Caki2 (cell line): ENCODE data around the gene PLCH1. TPM values are rescaled to one million over a fixed set of nuclear protein-coding genes. Genes with fewer than 3 reads are reported as not detected.

Experiments used
- DNase-seq: peaks from one replicate; pipeline ENCODE4 v3.0.0-alpha.2; 2015; ENCODE audit warnings: low read depth
- in situ Hi-C: cut with HindIII; loops from 2 replicates; pipeline ENCODE4 v1.10.0; 2016; ENCODE audit warnings: low sequenced_read_pairs, low pct_unique_long_range_greater_than_20kb, mixed read lengths
- total RNA-seq: library from RNA; depleted of rRNA; stranded (reverse); fragments of >200 nt; shearing (Covaris generic); gene quantifications from 2 replicates; pipeline ENCODE4 v1.2.3, GENCODE V29; 2014; ENCODE audit warnings: low replicate concordance

PLCH1 gene
- total RNA-seq, 1 experiment from 2014 or later: 5.6 TPM

DNA sequence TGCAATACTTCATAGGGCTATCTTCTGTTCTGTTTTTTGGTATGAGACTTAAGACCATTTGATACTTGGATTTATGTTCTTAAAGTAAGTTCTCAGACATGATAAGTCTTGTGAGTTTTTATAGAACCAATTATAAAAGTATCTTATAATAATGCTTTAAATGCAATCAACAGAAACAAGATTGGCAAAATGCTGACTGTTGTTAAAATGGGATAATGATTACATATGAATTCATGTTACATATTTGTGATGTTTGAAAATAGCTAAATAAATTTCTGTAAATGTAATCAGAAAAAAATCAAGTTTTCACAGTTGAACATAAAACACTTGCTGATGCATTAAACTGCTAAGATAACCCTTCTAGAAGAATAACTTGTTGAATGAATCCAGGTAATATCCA, 148.3 kb downstream of the PLCH1 start:
- DNase-seq: no peak
- in situ Hi-C loops: no loop called here

DNA sequence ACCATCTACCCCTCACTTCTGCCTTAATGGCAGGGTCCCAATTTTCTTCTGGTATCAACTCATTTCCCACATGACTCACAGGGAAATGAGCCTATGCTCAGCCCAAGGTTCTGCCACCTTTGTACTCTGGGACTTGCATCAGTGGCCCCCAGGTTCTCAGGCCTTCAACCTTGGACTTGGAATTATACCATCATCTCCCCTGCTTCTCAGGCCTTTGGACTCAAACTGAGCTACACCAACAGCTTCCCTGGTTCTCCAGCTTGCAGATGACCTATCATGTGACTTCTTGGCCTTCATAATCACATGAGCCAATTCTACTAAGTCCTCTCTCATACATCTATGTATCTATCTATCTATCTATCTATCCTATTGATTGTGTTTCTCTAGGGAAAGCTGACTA, 149.5 kb downstream of the PLCH1 start:
- no peak for DNase-seq
- in situ Hi-C loops: no loop called here

DNA sequence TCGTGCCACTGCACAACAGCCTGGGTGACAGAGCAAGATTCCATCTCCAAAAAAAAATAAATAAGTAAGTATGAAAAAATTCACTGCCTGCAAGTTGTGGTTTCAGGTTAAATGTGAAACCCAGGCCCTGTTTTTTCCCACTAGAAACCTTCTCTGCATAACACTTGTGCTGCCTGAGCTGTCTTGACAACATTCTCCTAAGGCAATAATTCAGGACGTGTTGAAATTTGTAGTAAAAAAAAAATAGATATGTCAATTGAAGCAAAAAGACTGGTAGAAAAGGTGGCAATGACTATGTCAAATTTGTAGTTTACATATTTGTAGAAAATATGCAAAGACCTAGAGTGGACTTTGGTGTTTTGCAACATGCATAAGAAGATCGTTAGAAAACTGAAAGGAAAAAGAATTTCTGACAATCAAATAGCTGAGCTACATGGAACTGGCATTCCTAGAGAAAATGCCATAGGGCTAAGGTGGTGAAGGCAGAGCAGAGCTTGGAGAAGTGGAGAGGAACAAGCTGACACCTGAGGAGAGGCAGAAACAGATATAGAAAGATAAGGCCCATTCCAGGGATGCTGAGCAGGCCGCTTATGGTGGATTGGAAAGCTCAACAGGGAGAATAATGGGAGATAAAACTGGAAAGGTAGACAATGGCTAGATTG, 150.2 kb downstream of the PLCH1 start:
- DNase-seq: no peak
- in situ Hi-C loops: no loop called here

DNA sequence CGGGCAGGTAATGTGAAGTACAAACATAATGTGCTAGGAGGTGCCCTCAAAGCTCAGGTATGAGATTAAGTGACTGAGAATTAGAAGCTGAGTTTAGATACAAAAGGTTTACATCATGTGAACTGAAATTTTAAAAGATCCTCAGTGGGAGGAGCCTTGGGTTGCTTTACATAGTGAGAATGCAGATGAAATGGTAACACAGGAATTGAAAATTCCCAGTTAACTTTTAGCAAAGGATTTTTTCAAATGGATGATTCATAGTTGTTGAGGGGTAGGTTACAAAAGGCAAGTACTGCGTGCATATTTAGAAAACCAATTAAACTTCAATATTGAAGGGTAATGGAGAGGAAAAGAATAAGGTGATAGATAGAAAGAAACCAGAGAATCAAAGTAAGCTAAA, 157.3 kb downstream of the PLCH1 start:
- DNase-seq: no peak
- in situ Hi-C loops: no loop called here

DNA sequence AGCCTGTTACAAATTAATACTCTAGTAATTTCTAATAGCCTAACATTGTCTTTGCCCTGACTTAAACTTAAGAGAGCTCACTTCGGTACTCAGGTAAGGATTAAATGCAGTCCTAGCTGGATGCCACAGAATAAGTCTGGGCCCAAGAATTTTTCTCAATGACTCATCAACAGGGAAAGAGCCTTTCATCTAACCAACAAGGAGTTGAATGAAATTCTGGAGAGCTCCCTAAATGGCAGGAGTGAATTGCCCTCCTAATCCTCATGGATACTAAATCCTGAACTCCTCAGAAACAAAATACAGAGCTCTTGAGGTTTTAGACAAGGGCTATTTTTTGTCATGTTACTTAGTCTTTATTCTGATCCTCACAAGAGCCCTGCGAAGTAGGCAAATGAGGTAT, 159.5 kb downstream of the PLCH1 start:
- in situ Hi-C loops: no loop called here
- DNase-seq: no peak

DNA sequence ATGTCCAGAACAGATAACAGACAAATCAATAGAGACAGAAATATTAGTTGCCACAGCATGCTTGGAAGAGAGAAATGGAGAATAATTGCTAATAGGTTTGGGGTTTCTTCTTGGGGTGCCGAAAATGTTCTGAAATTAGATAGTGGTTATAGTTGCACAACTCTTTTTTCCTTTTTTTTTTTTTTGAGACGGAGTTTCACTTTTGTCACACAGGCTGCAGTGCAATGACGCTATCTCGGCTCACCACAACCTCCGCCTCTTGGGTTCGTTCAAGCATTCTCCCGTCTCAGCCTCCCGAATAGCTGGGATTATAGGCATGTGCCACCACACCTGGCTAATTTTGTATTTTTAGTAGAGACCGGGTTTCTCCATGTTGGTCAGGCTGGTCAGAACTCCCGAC, 163.3 kb downstream of the PLCH1 start:
- in situ Hi-C loops: no loop called here
- no peak for DNase-seq

DNA sequence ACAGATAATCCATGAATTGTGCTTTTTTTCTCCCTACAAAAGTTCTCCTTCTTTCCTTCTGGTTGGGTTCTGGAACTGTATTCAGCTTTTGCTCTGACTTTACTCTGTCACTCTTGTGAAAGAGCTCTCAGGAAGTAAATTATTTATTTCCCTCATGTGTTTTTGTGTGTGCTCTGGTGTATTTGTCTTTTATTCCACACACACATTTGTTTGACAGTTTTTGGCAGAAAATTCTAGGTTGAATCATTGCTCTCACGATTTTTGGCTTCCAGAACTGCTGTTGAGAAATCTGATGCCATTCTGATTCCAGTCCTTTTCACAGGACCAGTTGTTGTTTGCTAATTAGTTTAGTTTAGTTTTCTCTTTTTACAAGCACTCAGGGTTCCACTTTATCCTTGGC, 172.8 kb downstream of the PLCH1 start:
- in situ Hi-C loops: no loop called here

DNA sequence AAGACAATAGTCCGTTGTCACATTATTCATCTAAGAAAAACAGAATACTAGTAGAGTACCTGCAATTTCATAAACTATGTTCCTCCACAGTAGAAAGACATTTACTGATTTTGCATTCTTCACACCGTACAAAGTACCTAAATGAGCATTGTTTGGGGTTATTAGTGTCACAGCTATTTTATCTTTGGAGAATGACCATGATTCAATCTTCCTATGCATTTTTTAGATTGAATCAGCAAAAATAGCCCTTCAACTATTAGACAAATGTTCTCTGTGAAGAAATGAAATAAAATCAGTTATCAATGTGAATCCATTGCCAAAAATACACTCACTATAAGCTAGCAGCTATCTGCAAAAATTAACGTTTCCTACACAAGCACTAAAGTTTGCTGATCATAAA, 176.6 kb downstream of the PLCH1 start:
- DNase-seq: no peak
- in situ Hi-C loops: no loop called here

More for the DNA sequence above, 172.8 kb downstream of the PLCH1 start:
- DNase-seq: no peak

DNA sequence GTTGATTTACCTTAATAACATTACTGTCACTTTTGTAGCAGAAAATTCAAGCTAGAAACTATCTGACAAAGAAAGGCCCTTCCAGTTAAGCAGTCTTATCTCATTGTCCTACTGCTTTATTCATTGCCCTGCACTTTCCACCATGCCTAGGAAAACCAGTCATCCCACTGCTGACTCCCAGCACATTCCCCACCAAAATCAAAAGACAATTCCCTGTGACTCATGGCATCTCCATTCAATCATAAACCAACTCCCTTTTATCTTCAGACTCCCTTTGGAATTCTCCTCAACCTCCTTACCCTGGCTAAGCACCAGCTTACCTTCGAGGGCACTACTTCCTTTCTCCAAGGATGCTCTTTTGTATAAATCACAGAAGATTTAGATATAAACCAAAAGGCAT, 184.3 kb downstream of the PLCH1 start:
- DNase-seq: peak; percentile 68
- in situ Hi-C loops: no loop called here

DNA sequence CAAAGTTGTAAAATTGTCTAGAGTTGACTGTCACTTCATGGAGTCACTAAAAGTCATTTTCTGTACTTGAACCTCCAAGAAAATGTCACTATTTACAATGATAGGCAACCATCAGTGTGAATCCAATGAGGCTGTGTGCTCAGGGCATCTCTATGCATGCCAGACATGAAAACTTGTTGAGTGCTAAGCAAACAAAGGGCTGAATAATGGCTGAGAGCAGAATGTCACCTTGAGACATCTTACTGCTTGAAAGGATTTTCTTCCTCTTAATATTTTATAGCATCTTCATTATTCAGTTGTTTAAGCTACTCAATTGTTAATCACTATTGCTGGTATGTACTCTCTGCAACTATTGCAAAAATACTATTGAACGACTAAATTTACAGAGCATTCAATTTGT, 184.7 kb downstream of the PLCH1 start:
- in situ Hi-C loops: no loop called here
- DNase-seq: no peak

DNA sequence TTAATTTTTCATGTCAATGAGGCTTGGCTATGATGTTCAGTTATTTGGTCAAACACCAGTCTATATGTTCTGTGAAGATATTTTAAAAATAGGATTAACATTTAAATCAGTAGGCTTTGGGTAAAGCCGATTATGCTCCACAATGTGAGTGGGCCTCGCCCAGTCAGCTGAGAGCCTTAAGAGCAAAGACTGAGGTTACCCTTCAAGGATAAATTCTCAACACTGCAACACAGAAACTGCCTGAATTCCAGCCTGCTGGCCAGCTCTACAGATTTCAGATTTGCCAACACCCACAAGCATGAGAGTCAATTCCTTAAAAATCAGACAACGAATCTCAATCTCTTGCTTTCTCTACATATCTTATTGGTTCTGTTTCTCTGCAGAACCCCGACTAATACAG, 188.3 kb downstream of the PLCH1 start:
- no peak for DNase-seq
- in situ Hi-C loops: no loop called here

DNA sequence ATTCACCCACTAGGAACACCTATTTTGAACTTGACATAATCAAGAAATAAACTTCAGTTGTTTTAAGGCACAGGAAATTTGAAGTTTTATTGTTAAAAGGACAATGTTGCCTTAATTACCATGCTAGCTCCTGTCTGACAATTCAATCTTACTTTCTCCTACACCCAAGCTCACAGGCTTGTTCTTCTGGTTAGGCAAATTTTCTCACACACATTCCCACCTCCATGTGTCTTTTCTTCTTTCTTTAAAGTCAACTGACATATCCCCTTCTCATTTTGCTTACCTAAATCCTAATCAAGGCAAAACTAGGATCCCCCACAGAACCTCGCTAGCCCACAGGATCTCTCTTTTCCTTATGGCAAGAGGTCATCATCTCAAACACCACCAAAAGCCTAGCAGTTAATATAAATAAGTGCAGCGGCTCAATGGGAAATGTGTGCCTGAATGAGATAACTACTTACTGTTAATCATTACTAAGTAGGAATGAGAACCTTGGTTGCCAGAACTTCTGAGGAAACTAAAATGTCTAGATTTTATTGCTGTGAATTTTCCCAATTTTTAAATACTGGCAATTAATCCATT, 189.3 kb downstream of the PLCH1 start:
- DNase-seq: peak; percentile 67

DNA sequence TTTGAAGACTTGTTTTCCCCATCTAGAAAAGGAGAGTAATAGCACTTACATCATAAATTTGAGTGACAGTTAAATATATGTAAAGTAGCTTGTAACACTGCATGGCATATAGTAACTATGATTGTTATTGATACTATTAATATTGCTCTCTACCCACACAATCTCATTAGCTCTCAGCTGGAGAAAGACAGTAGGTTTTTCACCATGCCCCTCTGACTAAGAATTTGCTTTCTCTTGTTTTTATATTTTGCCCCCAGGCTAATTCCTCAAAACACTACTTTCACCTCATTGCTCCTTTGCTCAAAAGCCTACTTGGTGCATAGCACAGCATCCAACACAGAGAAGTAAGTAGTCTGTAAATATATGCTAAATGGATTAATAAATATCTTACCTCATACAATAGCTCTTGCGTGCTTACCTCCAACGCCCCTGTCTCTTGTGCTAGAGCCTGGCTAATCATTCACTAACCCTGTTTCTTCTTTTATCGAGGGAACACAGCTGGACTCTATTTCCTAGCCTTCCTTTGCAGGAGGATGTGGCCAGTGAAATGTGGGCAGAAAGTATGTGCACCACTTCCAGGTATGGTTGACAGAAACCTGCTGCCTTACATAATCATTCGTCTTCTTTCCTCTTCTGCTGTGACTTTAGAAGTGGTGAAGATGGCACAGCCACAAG, 190.0 kb downstream of the PLCH1 start:
- DNase-seq: peak; percentile 89

More for the DNA sequence above, 189.3 kb downstream of the PLCH1 start:
- in situ Hi-C loops: no loop called here

DNA sequence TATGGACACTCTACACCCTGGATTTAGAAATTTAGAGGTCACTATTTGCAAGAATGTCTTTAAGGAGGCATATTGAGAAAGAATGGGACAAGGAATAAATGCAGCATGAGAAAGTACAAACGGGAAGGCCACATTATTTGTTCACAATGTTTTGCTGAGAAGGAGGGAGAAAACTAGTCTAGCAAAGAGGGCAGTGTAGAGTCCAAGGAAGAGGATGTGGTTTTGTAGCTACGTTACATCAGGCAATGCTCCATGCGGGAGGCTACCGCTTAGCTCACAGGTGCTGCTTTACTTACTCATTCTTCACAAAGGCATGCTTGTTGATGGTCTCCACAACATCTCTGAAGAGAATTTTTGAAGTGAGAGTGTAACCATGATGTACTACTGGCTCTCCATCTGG, 191.1 kb downstream of the PLCH1 start:
- DNase-seq: peak; percentile 50
- in situ Hi-C loops: no loop called here

More for the DNA sequence above, 190.0 kb downstream of the PLCH1 start:
- in situ Hi-C loops: no loop called here

DNA sequence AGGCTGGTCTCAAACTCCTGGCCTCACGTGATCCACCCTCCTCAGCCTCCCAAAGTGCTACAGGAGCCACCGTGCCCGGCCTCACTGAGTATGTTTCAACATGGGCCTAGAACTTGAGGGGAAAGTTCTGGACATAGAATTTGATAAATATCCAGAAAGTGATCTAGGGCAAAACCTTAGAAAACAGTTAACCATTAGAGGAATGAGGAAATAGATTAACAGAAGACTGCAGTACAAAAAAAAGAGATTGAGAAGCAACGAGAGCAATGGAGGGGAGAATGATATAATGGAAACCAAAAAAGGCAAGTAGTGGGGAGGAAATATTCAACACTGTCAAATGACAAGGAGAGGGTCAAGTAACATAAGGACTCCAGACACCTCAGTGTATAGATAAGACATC, 191.5 kb downstream of the PLCH1 start:
- in situ Hi-C loops: no loop called here
- no peak for DNase-seq

DNA sequence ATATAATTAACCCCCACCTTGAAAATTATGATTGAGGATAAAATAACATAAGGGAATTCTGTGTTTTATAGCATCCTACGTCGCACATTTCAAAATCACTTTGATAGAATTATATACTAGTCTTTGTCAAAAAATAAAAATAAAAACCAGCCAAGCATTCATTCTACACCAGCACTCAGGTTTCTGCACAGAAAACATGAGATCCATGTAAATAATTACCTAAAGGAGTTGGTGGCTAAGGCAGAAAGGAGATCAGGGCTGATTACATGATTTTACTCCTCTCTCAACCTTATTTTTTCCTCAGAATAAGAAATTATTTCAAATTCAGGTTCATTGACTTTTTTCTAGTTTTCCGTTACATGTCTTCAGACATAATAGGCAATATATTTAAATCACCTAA, 194.5 kb downstream of the PLCH1 start:
- DNase-seq: no peak
- in situ Hi-C loops: no loop called here

DNA sequence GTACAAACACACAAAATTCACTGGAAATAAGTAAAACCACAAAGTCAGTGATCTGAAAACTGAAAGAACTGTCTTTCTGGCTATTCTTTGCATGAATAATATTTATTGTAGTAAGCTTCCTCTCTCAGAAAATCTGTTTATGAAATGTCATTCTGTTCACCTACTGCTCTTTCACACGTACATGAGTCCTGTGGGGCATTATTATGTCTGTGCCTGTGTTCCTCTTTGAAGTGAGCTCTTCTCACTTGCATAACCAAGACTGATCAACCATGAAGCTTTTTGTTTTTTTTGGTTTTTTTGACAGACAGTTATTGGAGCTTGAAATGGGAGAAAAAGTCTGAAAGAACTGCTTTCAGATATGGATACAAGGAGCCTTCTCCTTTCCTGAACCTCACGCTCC, 195.8 kb downstream of the PLCH1 start:
- in situ Hi-C loops: no loop called here
- DNase-seq: peak; percentile 85

DNA sequence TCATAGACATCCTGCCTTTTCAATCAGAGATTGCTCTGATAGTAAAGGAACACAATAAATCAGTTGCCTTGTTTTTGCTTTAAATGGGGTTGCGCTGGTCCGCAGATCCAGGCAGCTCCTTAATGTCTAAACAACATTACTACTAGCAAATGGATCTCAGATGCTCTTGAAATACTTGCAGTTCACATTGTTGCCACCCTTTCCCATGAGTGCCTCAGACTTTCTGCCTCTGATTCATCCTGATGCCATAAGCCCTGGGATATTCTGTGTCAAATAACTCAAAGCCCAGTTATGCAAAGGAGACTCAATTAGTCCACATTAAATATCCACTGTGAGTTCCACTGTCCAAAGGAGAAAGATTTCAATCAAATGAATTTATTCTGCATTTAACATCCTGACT, 196.7 kb downstream of the PLCH1 start:
- peak; percentile 40 for DNase-seq
- in situ Hi-C loops: no loop called here

DNA sequence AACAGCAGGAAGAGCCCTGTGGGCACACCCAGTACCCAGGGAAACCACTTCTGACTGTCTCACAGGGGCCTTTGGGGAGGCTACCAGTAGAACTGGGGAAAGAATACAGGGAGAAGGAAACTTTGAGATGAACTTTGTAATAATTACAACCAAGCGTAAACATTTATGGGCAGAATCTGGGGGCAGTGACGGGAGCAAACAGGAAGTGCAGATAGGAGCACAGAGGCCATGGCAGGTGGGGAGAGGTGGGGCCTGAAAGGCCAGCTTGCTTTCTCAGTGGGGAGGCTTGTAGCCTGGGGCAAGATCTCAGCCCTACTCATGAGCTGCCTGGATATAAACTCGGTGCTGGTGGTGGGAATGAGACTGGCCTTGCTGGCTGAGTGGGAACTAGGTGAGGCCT, 209.8 kb downstream of the PLCH1 start:
- in situ Hi-C loops: no loop called here
- DNase-seq: no peak

DNA sequence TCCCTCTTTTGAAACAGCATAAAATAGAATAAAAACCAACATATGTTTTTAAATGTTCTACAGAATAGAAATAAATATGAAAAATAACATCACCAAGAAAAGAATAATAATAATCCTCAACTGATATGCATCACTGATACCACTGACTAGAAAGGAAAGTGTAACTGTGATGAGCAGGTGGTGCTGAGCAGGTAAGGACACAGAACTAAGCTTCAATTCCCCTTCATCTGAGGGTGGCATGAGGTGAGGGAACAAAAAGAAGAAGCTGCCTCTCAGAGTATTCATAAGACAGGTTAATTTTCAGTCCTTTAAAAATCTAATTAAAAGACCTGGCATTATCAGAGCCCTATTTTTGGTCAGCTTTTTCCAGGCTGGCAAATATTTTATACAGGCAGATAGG, 216.3 kb downstream of the PLCH1 start:
- no peak for DNase-seq
- in situ Hi-C loops: no loop called here
